GM06990 (cell line): Measurements from ENCODE around the gene DOK6.

ENCODE experiments used
- DNase-seq: peaks from one replicate; pipeline ENCODE4 v3.0.0-alpha.2; 2011; ENCODE audit not compliant: insufficient read length; ENCODE audit errors: extremely low read depth
- H3K27me3 ChIP-seq: replicated peaks from 2 replicates; pipeline ENCODE4 v1.6.0; 2011; ENCODE audit warnings: low read length; ENCODE audit not compliant: control insufficient read depth, insufficient read depth
- H3K36me3 ChIP-seq: 2 replicates; pipeline ENCODE4 v1.5.1; 2011; ENCODE audit warnings: low read length; ENCODE audit not compliant: control insufficient read depth, insufficient read depth
- H3K4me3 ChIP-seq: replicated peaks from 2 replicates; pipeline ENCODE4 v1.5.1; 2011; ENCODE audit warnings: low read depth, mild to moderate bottlenecking, control low read depth, low read length
- TF ChIP-seq, protein P1 (sequence below): IDR thresholded peaks from 2 replicates; pipeline ENCODE4 v1.5.1; 2011; ENCODE audit warnings: low read length, control low read depth, mild to moderate bottlenecking, inconsistent platforms; ENCODE audit not compliant: insufficient read depth, poor library complexity, severe bottlenecking

The DOK6 gene

DNA sequence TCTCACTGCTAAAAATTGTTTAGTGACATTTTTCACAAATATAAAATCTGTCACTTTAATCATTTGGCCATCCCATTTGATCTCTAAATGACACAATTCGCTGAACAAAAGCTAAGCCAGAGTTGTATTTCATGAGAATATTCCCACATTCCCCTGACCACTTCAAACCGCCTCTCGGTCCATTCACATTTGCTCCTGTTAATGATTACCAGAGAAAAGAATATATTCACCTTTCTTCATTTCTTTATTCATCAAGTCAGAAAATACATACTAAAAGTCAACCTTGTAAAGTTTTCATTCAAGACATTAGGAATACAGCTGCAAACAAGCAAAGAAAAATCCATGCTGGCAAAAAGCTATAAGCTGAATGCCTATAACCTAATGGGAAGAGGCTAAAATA is 225.5 kb downstream of the DOK6 start:
- no peak for DNase-seq
- no peaks in the 10 kb centered on the region; the same call in 1 of the 2 replicates for H3K27me3 ChIP-seq
- TF ChIP-seq, protein P1, sequence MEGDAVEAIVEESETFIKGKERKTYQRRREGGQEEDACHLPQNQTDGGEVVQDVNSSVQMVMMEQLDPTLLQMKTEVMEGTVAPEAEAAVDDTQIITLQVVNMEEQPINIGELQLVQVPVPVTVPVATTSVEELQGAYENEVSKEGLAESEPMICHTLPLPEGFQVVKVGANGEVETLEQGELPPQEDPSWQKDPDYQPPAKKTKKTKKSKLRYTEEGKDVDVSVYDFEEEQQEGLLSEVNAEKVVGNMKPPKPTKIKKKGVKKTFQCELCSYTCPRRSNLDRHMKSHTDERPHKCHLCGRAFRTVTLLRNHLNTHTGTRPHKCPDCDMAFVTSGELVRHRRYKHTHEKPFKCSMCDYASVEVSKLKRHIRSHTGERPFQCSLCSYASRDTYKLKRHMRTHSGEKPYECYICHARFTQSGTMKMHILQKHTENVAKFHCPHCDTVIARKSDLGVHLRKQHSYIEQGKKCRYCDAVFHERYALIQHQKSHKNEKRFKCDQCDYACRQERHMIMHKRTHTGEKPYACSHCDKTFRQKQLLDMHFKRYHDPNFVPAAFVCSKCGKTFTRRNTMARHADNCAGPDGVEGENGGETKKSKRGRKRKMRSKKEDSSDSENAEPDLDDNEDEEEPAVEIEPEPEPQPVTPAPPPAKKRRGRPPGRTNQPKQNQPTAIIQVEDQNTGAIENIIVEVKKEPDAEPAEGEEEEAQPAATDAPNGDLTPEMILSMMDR, result no peak
- H3K36me3 ChIP-seq, result no peaks in the 10 kb centered on the region
- no peak overlapping the region for H3K4me3 ChIP-seq

DNA sequence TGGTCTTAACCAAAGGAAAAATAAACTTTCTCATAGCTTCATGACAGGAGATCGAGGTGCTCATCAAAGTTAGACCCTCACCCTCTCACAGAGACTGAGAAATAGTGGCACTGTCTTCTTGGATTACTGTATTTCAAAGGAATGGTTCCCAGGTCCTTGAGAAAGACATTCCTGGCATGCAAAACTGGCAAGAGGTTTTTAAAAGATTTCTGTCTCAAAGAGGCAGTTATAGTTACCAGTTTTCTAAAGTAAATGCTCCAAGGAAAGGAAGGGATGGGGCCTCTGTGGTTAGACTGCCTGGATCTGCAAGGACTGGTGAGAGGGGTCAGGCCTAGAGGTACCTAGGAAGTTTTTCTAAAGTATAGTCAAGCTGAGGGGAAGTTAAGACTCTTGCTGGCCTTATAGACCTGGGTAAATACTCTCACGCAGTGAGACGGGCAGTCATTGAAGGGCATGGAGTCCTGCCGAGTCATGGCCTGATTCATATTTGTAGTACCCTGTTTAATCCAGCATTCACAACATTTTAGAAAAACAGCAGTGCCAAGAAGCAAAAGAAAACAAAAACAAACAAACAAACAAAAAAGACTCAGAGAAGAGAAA is 226.1 kb downstream of the DOK6 start:
- Histone ChIP-seq H3K36me3 (no peaks in the 10 kb centered on the region), H3K27me3 (no peaks in the 10 kb centered on the region; the same call in 1 of the 2 replicates), H3K4me3 (no peak overlapping the region)
- DNase-seq, result no peak
- TF ChIP-seq, protein P1, result no peak

DNA sequence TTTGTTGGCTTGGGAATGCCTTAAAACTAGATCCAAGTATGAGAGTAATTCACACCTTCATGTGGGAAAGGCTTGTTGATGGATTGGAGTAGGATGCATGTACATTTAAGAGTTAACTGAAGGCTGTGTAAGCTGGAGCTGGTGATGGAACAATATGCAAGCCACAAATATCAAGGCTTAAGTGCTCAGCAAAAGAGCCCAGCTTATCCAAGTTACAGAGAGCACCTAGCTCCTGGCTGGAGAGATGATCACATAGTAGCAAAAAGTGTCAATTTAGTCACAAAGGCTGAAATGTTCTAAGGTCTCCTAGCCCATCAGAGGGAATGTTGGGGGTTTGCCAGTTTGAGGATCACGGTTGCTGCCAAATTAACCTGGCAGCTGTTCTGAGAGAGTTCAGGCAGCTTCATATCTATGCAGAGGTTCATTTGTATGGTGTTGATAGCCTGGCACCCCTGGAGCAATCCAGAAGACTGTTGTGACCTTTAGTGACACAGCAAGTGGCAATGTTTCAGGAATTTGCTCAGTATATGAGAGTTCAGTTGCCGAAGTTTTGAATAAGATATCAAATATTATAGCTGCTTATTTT is 228.2 kb downstream of the DOK6 start:
- no peak for DNase-seq
- TF ChIP-seq, protein P1, result no peak
- Histone ChIP-seq H3K27me3 (no peaks in the 10 kb centered on the region; the same call in 1 of the 2 replicates), H3K36me3 (no peaks in the 10 kb centered on the region), H3K4me3 (no peak overlapping the region)

DNA sequence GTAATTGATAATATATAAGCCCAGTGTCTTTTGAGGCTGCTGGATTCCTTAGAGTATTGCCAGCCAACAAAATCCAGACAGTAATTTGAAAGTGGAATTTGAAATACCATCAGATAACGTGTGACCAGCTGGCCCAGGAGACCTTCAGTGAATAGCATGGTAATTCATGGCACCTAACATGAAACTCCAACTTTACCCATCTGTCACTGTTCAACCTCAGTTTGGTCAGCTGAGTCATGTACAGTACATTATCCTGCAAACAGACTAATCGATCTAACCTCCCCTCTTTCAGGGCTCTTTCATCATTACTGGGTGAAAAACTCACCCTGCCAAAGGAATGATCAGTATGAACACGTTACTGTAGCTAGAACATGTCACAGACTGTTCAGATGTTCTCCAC is 230.6 kb downstream of the DOK6 start:
- no peaks in the 10 kb centered on the region; the same call in 1 of the 2 replicates for H3K27me3 ChIP-seq
- no peak for DNase-seq

DNA sequence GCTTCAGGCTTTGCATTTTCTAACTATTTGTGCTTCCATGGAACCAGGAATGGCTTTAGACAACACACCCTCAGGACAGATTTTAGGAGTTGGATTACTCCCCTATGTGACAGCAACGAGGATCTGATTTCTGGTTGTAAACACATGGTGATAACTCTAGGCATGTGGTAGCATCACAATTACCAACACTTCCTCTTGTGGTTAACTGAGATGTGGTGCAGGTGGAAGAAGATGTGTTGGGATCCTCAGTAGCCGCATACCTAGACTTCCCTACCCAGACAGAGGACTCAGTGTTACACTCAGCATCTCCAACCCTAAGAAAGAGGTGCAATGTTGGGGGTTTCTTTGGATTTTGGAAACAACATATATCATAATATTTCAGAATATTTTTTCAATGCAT is 234.8 kb downstream of the DOK6 start:
- H3K36me3 ChIP-seq, result no peaks in the 10 kb centered on the region
- H3K27me3 ChIP-seq, result no peaks in the 10 kb centered on the region
- no peak for DNase-seq
- no peak overlapping the region for H3K4me3 ChIP-seq
- TF ChIP-seq, protein P1, result no peak

More for the DNA sequence above, 230.6 kb downstream of the DOK6 start:
- TF ChIP-seq, protein P1, result no peak
- Histone ChIP-seq H3K36me3 (no peaks in the 10 kb centered on the region), H3K4me3 (no peak overlapping the region)
